Subcutaneous adipose tissue (tissue), 4 donors: Measurements from ENCODE around the gene MFSD11. TPM values are rescaled to one million over a fixed set of nuclear protein-coding genes. Genes with fewer than 3 reads are reported as not detected.

Experiments
- total RNA-seq, 4 donors: library from RNA; depleted of rRNA; stranded (reverse); fragments of >200 nt; gene quantifications; one replicate each; pipeline ENCODE4 v1.1.0, GENCODE V29; 2016
- TF ChIP-seq, protein P1 (sequence below): fragments of 450-650 bp; IDR thresholded peaks from one replicate; pipeline ENCODE4 v1.5.1; 2016; ENCODE audit warnings: low read depth, mild to moderate bottlenecking, control low read depth, antibody characterized with exemption, moderate library complexity

Gene MFSD11
- total RNA-seq, 4 donors from 2014 or later: 18.5 to 35.9 (median 26.9) TPM

DNA sequence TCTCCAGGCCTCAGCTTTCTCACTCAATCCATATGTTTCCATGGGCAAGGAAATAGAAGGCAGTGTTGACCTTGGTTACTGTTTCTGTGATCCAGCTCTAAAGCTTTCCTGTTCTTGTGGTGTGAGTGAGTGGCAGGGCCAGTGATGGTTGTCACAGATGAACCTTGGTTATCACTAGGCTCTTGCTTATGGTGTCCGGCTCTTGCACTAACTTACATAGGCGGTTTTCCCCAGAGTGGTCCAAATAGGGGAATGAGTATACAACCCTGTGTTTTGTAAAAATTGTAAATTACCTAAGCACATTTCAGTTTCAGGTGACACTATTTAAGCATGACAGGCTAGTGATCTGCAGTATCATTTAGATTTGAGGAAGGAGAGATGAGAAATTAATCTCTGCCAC lies 6.8 kb downstream of the MFSD11 start:
- TF ChIP-seq, protein P1, sequence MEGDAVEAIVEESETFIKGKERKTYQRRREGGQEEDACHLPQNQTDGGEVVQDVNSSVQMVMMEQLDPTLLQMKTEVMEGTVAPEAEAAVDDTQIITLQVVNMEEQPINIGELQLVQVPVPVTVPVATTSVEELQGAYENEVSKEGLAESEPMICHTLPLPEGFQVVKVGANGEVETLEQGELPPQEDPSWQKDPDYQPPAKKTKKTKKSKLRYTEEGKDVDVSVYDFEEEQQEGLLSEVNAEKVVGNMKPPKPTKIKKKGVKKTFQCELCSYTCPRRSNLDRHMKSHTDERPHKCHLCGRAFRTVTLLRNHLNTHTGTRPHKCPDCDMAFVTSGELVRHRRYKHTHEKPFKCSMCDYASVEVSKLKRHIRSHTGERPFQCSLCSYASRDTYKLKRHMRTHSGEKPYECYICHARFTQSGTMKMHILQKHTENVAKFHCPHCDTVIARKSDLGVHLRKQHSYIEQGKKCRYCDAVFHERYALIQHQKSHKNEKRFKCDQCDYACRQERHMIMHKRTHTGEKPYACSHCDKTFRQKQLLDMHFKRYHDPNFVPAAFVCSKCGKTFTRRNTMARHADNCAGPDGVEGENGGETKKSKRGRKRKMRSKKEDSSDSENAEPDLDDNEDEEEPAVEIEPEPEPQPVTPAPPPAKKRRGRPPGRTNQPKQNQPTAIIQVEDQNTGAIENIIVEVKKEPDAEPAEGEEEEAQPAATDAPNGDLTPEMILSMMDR: no peak

DNA sequence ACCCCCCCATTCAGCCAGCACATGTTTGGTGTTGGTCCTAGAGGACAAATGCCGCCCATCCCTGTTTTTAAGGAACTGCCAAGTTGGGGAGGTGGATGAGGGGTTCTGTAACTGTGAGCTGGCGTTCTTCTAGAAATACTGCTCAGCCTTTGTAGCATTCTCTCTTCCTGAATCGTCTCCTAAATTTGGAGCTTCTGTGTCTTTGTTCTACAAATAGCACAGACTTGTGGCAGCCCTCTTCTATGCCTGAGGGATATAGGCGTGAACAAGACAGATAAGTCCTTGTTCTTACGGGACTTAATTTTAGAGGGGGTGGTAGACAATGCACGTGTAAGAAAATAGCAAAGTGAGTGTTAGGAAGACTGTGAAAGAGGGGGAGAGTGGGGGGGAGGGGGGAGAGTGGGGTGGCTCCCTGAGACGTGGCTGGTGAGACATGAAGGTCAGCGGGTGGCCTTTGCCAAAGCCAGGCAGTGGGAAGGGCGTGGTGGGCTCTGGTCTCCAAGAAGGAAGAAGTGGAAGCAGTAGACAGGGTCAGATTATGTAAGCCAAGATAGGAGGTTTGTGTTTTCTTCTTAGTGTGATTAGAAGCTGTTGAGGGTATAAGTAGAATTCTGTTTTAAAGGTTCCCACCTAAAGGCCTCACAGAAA lies 9.9 kb downstream of the MFSD11 start:
- TF ChIP-seq, protein P1: no peak

DNA sequence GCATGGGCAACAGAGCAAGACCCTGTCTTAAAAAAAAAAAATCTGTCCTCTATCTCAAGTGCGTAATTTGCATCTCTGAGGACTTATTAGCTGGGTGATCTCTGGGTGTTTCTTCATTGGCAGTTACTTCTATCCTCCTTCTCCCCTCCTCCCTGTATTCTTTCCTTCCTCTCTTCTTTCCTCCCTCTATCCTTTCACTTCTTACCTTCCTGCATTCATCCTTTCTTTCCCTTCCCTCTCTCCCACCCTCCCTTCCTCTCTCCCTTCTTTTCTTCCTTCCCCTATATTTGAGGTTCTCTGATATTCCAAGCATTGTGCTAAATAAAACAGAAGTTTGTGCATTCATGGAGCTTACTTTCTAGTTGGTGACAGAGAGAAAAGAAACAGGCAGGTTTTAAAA lies 10.7 kb downstream of the MFSD11 start:
- TF ChIP-seq, protein P1: no peak

DNA sequence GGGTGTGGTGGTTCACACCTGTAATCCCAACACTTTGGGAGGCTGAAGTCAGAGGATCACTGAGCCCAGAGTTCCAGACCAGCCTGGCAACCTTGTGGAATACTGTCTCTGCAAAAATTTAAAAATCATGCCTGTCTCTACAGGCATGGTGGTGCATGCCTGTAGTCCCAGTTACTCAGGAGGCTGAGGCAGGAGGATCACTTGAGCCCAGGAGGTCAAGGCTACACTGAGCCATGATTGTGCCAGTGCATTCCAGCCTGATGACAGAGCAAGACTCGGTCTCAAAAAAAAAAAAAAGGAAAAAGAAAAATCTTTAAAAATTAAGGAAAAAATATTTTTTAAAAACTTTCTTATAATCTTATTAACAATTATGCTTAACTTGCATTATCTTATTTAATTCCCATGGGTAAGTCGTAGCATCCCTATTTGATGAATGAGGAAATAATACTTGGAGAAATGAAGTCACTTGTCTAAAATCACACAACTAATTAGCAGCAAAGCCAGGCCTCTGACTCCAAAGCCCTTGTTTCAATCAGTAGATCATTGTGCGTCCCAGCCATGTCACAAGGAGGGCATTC lies 13.6 kb downstream of the MFSD11 start:
- TF ChIP-seq, protein P1: no peak

DNA sequence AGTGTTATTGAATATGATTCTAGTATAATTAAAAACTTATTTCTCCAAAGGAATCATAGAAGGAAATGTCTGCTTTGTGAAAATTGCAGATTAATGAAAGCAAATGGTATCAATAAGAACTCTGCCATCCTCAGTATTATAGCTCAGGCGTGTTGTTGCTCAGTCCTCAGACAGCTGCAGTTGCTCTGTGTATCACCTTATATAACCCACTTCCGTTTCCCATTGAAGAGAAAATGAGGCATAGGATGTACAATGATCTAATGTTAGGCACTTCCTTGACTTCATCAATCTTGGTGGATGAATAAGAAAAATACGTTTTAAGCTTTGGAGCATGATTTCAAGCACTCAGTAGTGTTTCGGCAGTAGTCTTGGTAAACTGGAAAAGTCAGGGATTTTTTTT lies 14.1 kb downstream of the MFSD11 start:
- TF ChIP-seq, protein P1: no peak

DNA sequence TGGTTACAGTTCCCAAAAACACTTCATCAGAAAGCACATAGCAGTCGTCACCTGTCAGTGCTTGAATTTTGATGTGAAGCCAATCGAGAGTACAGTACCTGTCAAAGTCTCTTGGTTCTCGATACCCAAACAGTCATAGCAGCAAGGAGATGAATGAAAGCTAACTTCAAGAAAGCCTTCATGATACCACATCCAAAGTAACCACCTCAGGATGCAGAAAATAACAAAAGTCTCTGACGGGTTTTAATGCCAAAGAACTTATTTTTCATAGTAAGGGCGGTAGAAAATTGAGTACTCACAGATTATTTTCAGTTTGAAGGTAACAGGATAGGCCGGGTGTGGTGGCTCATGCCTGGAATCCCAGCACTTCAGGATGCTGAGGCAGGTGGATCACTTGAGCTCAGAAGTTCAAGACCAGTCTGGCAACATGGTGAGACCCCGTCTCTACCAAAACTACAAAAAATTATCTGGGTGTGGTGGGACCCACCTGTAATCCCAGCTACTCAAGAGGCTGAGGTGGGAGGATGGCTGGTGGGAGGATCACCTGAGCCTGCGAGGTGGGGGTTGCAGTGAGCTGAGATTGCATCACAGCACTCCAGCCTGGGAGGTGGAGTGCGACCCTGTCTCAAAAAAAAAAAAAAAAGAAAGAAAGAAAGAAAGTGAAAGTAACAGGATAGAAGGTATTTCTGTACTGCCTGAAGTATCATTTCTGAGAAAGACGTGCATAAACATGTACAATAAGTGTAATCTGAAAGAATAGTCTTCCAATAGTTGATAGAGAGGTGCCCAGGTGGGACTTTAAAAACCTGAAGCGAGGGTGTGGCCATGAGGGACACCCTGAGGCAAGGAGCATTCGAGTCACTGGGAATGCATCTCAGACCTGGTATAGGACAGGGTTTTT lies 15.4 kb downstream of the MFSD11 start:
- TF ChIP-seq, protein P1: no peak

DNA sequence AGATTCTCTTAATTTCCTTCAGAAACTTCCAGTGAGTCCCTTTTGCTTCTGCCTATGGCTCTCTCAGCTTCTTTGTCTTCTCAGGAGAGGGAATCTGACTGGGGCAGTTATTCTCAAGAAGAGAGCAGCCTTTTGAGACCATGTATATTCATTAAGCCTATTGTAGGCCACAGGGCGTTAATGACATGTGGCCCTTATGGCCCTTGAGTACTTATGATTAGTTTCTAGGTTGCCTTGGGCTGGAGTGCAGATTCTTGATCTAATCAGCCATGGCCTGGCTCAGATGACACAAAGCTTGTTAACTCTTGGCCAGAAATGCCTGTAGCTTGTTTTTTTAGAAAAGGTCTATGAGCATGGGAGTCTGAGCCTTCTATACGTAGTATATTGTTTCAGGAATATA lies 17.4 kb downstream of the MFSD11 start:
- TF ChIP-seq, protein P1: no peak
